Kidney (tissue), 14 donors: ENCODE data around the gene CASQ2. TPM values are rescaled to one million over a fixed set of nuclear protein-coding genes. Genes with fewer than 3 reads are reported as not detected.
A peak's percentile ranks its signal among the peaks of the same experiment; 100 is the strongest.

Experiments
- DNase-seq, 5 donors: peaks; one replicate each; pipeline ENCODE4 v3.0.0-alpha.2; 2013 to 2020
- FAIRE-seq: peaks from 2 replicates; lab custom pipeline; 2012; peaks lifted over from hg19 to GRCh38; lab: Jason Lieb, UNC
- H3K27ac ChIP-seq, 2 donors: one replicate each; pipeline ENCODE4 v1.7.0; 2013; ENCODE audit warnings: low read depth in 2 of 2, low read length in 2 of 2, inconsistent platforms in 1 of 2
- H3K27me3 ChIP-seq: one replicate; pipeline ENCODE4 v1.7.1; 2013; ENCODE audit warnings: low read length, inconsistent platforms; ENCODE audit not compliant: control insufficient read depth, insufficient read depth
- H3K36me3 ChIP-seq, 3 donors: one replicate each; pipeline versions ENCODE4 v1.7.0 to v1.7.1; 2013; ENCODE audit warnings: low read length in 3 of 3, control low read depth in 1 of 3, inconsistent platforms in 1 of 3; ENCODE audit not compliant: insufficient read depth in 3 of 3, control insufficient read depth in 2 of 3
- H3K4me1 ChIP-seq, 3 donors: one replicate each; pipeline versions ENCODE4 v1.7.0 to v1.7.1; 2013; ENCODE audit warnings: low read length in 3 of 3, inconsistent platforms in 1 of 3, low read depth in 1 of 3; ENCODE audit not compliant: control insufficient read depth in 2 of 3, insufficient read depth in 2 of 3
- H3K4me3 ChIP-seq, 3 donors: one replicate each; pipeline versions ENCODE4 v1.7.0 to v1.8.1; 2013; ENCODE audit warnings: low read length in 3 of 3, control low read depth in 1 of 3, inconsistent platforms in 1 of 3
- H3K9ac ChIP-seq, 3 donors: one replicate each; pipeline versions ENCODE4 v1.7.0 to v1.7.1; 2013; ENCODE audit warnings: low read length in 3 of 3, control low read depth in 1 of 3, inconsistent platforms in 1 of 3
- H3K9me3 ChIP-seq, 3 donors: one replicate each; pipeline versions ENCODE4 v1.7.0 to v1.7.1; 2013; ENCODE audit warnings: low read length in 3 of 3, control low read depth in 1 of 3, inconsistent platforms in 1 of 3; ENCODE audit not compliant: control insufficient read depth in 2 of 3, insufficient read depth in 1 of 3
- CTCF ChIP-seq: IDR thresholded peaks from 3 replicates; pipeline ENCODE4 v1.5.1; 2012; ENCODE audit warnings: mild to moderate bottlenecking, moderate library complexity, borderline replicate concordance; ENCODE audit not compliant: insufficient read depth; ENCODE audit errors: extremely low read depth
- intact Hi-C: fragments of 100-400 bp; cut with DNase I; formaldehyde crosslinking; loops from one replicate; pipeline ENCODE4 v1.11.1; 2022
- polyA plus RNA-seq: library from polyadenylated mRNA; stranded (reverse); fragments of 350-450 nt; fragmentation: Illumina TruSeq; extraction: RNeasy Lipid Tissue Mini Kit (QIAGEN cat#74804); gene quantifications from one replicate; pipeline ENCODE4 v1.2.3, GENCODE V29; 2014; ENCODE audit warnings: low read depth, low replicate concordance; ENCODE audit not compliant: insufficient read depth
- total RNA-seq: library from RNA; stranded (reverse); fragmentation: NEBNext Ultra II Directional; extraction: Animal tissue kit (Norgen Biotek cat#: 25700); gene quantifications from one replicate; pipeline ENCODE4 v1.2.1, GENCODE V29; 2021
- donor health status: control.
- donor health status: control.
- donor health status: control.
- donor health status: control.
- donor health status: control.
- donor health status: DM: yes; HTN: yes; CAD: no.
- donor health status: Normal renal cell carcinoma (clear cell type).

CASQ2 gene
- total and polyA plus RNA-seq, 2 donors from 2014 or later = 2.3 to 2.6 TPM

- Histone ChIP-seq H3K36me3 (no peaks in the 10 kb centered on the region), H3K27me3 (no peaks in the 10 kb centered on the region), H3K9ac (no peak overlapping the region), H3K4me3 (no peak overlapping the region), H3K9me3 (no peaks in the 10 kb centered on the region), H3K4me1 (no peaks in the 10 kb centered on the region), H3K27ac (no peak overlapping the region)
- DNase-seq = peak in 2 of 5 donors; percentile 48 to 55
- intact Hi-C loops = no loop called here
- peak; percentile 33 for FAIRE-seq
- peak; percentile 41 for TF ChIP-seq CTCF
Measured at GRCh38 chr1:115764541-115764940, 4.0 kb downstream of the CASQ2 start.

GRCh38 chr1:115762779-115763178, 5.7 kb downstream of the CASQ2 start:
- Histone ChIP-seq H3K9me3 (no peaks in the 10 kb centered on the region), H3K36me3 (no peaks in the 10 kb centered on the region), H3K4me1 (no peaks in the 10 kb centered on the region), H3K9ac (no peak overlapping the region), H3K27me3 (no peaks in the 10 kb centered on the region), H3K27ac (no peak overlapping the region), H3K4me3 (no peak overlapping the region)
- intact Hi-C loops = no loop called here
- no peak for DNase-seq
- no peak for FAIRE-seq
- no peak for TF ChIP-seq CTCF

- no peak for TF ChIP-seq CTCF
- no peak for DNase-seq
- H3K4me3 ChIP-seq = no peak overlapping the region
- FAIRE-seq = no peak
- H3K9ac ChIP-seq = no peak overlapping the region
- H3K4me1 ChIP-seq = no peaks in the 10 kb centered on the region
- H3K9me3 ChIP-seq = no peaks in the 10 kb centered on the region
- intact Hi-C loops = no loop called here
- no peak overlapping the region for H3K27ac ChIP-seq
- H3K27me3 ChIP-seq = no peaks in the 10 kb centered on the region
- H3K36me3 ChIP-seq = no peaks in the 10 kb centered on the region
Measured at GRCh38 chr1:115761601-115762302, 6.8 kb downstream of the CASQ2 start.
